Measurements from ENCODE around the gene MYCBPAP.
A peak's percentile ranks its signal among the peaks of the same experiment; 100 is the strongest.
"Not testable (repeated sequence)": the region's sequence is repeated elsewhere in the genome, so short reads cannot be mapped to it uniquely, and the experiment has no call there.

The MYCBPAP gene

DNA sequence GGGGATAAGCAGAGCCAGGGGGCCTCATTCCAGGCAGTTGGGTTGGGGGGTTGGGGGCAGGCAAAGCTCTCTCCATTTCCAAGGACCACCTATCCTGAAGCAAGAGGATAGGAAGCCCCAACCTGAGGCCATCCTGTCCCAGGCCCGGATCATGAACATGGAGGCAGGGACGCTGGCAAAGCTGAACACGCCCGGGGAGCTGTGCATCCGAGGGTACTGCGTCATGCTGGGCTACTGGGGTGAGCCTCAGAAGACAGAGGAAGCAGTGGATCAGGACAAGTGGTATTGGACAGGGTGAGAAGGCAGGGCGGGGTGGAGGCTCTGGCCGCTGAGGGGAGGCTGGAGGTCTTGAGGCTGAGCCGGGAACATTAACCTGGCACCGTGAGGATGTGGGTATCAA, 36.0 kb upstream of the MYCBPAP start:
- TF ChIP-seq, protein P1, sequence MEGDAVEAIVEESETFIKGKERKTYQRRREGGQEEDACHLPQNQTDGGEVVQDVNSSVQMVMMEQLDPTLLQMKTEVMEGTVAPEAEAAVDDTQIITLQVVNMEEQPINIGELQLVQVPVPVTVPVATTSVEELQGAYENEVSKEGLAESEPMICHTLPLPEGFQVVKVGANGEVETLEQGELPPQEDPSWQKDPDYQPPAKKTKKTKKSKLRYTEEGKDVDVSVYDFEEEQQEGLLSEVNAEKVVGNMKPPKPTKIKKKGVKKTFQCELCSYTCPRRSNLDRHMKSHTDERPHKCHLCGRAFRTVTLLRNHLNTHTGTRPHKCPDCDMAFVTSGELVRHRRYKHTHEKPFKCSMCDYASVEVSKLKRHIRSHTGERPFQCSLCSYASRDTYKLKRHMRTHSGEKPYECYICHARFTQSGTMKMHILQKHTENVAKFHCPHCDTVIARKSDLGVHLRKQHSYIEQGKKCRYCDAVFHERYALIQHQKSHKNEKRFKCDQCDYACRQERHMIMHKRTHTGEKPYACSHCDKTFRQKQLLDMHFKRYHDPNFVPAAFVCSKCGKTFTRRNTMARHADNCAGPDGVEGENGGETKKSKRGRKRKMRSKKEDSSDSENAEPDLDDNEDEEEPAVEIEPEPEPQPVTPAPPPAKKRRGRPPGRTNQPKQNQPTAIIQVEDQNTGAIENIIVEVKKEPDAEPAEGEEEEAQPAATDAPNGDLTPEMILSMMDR (conservative IDR thresholded peaks at IDR 0.05; ENCODE audit: control insufficient read depth, insufficient read depth, low read depth, low read length) = no peak

DNA sequence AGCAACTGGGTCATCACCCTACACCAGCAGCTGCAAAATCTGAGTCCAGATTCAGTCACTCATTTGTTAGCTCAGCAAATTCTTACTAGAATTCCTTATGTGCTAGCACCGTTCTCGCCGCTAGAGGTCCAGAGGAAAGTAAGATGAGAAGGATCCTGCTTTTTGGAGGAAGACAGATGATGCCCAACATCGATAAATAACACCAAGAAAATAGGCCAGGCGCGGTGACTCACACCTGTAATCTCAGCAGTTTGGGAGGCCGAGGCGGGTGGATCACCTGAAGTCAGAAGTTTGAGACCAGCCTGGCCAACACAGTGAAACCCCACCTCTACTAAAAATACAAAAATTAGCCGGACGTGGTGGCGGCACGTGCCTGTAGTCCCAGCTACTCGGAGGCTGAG, 35.5 kb upstream of the MYCBPAP start:
- peak; percentile 32 for DNase-seq (ENCODE audit: low read depth)
- not testable (repeated sequence) for H3K4me3 ChIP-seq (ENCODE audit: control insufficient read depth, low read depth, low read length)
- TF ChIP-seq, protein P1 (conservative IDR thresholded peaks at IDR 0.05; ENCODE audit: control insufficient read depth, insufficient read depth, low read depth, low read length) = peak; percentile 40

More for the DNA sequence above, 36.0 kb upstream of the MYCBPAP start:
- H3K4me3 ChIP-seq (ENCODE audit: control insufficient read depth, low read depth, low read length) = no peak overlapping the region
- no peak for DNase-seq (ENCODE audit: low read depth)

DNA sequence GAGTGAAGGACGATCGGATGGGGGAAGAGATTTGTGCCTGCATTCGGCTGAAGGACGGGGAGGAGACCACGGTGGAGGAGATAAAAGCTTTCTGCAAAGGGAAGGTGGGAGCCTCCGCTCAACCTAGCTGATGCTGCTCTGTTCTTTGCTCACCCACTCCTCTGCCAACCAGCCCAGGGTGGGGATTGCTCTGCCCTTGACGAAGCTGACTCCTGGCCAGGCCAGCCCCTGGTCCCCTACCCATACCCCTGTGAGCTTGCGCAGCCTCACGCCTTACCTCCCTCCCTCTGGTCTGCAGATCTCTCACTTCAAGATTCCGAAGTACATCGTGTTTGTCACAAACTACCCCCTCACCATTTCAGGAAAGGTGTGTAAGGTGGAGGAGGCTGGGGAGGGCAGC, 34.3 kb upstream of the MYCBPAP start:
- H3K4me3 ChIP-seq (ENCODE audit: control insufficient read depth, low read depth, low read length) = no peak overlapping the region
- no peak for DNase-seq (ENCODE audit: low read depth)
- TF ChIP-seq, protein P1 (conservative IDR thresholded peaks at IDR 0.05; ENCODE audit: control insufficient read depth, insufficient read depth, low read depth, low read length) = no peak

DNA sequence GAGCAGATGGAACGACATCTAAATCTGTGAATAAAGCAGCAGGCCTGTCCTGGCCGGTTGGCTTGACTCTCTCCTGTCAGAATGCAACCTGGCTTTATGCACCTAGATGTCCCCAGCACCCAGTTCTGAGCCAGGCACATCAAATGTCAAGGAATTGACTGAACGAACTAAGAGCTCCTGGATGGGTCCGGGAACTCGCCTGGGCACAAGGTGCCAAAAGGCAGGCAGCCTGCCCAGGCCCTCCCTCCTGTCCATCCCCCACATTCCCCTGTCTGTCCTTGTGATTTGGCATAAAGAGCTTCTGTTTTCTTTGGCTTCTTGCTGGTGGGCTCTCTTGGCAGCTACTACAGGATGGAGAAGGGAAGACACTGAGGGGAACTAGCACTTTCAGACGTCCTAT, 33.7 kb upstream of the MYCBPAP start:
- TF ChIP-seq, protein P1 (conservative IDR thresholded peaks at IDR 0.05; ENCODE audit: control insufficient read depth, insufficient read depth, low read depth, low read length) = no peak
- H3K4me3 ChIP-seq (ENCODE audit: control insufficient read depth, low read depth, low read length) = no peak overlapping the region
- no peak for DNase-seq (ENCODE audit: low read depth)

DNA sequence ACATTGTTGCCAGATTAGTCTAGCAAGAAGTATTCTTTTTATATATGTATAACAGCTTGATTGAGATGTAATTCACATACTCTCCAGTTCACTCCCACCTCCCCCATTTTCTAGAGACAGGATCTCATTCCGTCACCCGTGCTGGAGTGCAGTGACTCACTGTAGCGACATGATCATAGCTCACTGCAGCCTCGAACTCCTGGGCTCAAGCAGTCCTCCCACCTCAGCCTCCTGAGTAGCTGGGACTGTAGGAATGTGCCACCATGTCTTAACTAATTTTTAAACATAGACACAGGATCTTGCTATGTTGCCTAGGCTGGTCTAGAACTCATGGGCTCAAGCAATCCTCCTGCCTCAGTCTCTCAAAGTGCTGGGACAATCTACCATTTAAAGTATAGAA, 32.9 kb upstream of the MYCBPAP start:
- TF ChIP-seq, protein P1 (conservative IDR thresholded peaks at IDR 0.05; ENCODE audit: control insufficient read depth, insufficient read depth, low read depth, low read length) = no peak
- no peak for DNase-seq (ENCODE audit: low read depth)
- H3K4me3 ChIP-seq (ENCODE audit: control insufficient read depth, low read depth, low read length) = no peak overlapping the region

DNA sequence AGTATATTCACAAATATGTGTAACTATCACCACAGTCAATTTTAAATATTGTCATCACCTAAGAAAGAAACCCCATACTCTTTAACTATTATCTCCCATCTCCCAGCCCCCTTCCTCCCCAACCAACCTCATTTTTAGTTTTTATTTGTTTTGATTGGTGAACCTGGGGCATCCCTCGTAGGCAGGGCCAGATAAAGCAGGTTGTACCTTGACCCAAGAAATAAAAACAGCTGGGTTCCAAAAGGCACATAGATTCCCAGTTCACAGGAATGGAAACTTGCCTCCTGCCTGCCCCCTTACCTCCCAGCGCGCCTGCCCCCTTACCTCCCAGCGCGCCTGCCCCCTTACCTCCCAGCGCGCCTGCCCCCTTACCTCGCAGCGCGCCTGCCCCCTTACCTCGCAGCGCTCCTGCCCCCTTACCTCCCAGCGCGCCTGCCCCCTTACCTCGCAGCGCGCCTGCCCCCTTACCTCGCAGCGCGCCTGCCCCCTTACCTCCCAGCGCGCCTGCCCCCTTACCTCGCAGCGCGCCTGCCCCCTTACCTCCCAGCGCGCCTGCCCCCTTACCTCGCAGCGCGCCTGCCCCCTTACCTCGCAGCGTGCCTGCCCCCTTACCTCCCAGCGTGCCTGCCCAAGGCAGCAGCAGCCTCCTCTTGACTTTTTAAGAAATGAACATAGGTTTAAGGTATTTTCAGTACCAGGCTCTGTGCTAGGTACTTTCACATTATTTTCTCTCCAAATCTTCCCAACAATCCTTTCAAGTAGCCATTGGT, 32.3 kb upstream of the MYCBPAP start:
- DNase-seq (ENCODE audit: low read depth); H3K4me3 ChIP-seq (ENCODE audit: control insufficient read depth, low read depth, low read length): not testable (repeated sequence)

DNA sequence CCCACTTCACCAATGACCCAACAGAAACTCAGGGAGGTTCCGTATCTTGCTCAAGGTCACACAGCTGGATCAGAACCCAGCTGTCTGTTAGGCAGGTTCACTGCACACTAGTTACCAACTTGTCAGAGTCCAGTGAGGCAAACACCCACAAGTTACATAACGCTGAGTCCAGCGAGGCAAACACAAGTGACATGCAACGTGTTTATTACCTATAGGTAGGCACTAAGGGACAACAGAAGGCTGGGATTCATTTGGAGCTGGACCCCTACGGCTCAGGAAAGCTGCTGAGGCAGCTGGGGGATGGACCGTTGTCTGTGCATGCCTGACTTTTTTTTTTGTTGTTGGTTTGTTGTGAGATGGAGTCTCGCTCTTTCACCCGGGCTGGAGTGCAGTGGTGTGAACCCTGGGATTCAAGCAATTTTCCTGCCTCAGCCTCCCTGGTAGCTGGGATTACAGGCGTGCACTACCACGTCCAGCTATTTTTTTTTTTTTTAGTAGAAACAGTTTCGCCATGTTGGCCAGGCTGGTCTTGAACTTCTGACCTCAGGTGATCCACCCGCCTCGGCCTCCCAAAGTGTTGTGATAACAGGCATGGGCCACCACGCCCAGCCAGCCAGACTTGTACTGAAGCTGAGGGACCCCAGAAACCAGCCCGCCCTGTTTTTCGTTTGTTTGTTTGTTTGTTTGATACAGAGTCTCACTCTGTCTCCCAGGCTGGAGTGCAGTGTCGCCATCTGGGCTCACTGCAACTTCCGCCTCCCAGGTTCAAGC, 31.5 kb upstream of the MYCBPAP start:
- TF ChIP-seq, protein P1 (conservative IDR thresholded peaks at IDR 0.05; ENCODE audit: control insufficient read depth, insufficient read depth, low read depth, low read length) = no peak
- DNase-seq (ENCODE audit: low read depth) = no peak
- no peak overlapping the region for H3K4me3 ChIP-seq (ENCODE audit: control insufficient read depth, low read depth, low read length)

Data from fibroblast of mammary gland (primary cell).